Measurements from ENCODE around the gene SMARCD1. TPM values are rescaled to one million over a fixed set of nuclear protein-coding genes. Genes with fewer than 3 reads are reported as not detected.

Gene SMARCD1
- total and polyA plus RNA-seq, 9 of the 15 experiments (the other 6 are each of a cell fraction or from before 2014, with no cell fraction given): 0.86 to 91.7 (median 48.0) TPM

- Histone ChIP-seq H3K36me3 (ENCODE audit: control insufficient read depth, insufficient read depth, low read length) (no peaks in the 10 kb centered on the region), H3K79me2 (ENCODE audit: control insufficient read depth, insufficient read depth, low read length) (no peaks in the 10 kb centered on the region), H3K9me1 (ENCODE audit: control insufficient read depth, insufficient read depth, low read length) (no peaks in the 10 kb centered on the region), H3K27ac (ENCODE audit: extremely low read depth, low read depth, low read length) (no peak overlapping the region; the same call in 2 of the 3 replicates), H4K20me1 (replicated peaks; ENCODE audit: control insufficient read depth, insufficient read depth, low read length) (0 out of 2 replicates have a peak, but pooled peaks cover 7% of the 10 kb centered on the region), H2AFZ (ENCODE audit: low read depth, low read length) (peak overlapping the region; percentile 49; the same call in 1 of the 2 replicates), H3K4me2 (ENCODE audit: insufficient read depth, low read length) (peak overlapping the region; percentile 59), H3K27me3 (ENCODE audit: control insufficient read depth in 2 of 2, insufficient read depth in 2 of 2, low read length in 2 of 2) (no peaks in the 10 kb centered on the region), H3K4me1 (replicated peaks in 1 of 2; ENCODE audit: control insufficient read depth in 2 of 2, insufficient read depth in 2 of 2, low read length in 2 of 2) (peaks cover 26 to 27% of the 10 kb centered on the region in 2 experiments), H3K9me3 (replicated peaks; ENCODE audit: control insufficient read depth, insufficient read depth, low read depth, low read length) (no peaks in the 10 kb centered on the region), H3K9ac (ENCODE audit: insufficient read depth in 1 of 2, low read depth in 2 of 2, low read length in 2 of 2) (no peak overlapping the region), H3K4me3 (no peak overlapping the region)
- intact Hi-C loops (cut with micrococcal nuclease): no loop called here
- 12% methylated on average over 5 of the region's 5 CpGs for WGBS (ENCODE audit: insufficient coverage, low coverage, missing lambda C conversion rate)
- ChIA-PET POLR2A (interaction anchor here (0.6 to 3.1 kb wide), 4 partner anchors 8 to 59 kb away, joined by 3 to 14 read pairs (median 5); no protein-coding TSS in a partner anchor), CTCF (ENCODE audit: low intra/inter-chr PET ratio) (interaction anchor here (0.9 to 4.7 kb wide), 3 partner anchors 14 to 33 kb away, joined by 4 to 22 read pairs (median 4); no protein-coding TSS in a partner anchor)
- peak; percentile 76 to 82 (median 80) for DNase-seq (ENCODE audit: extremely low read depth in 1 of 4, low spot score in 3 of 4)
- in situ Hi-C loops (cut with MboI): no loop called here
- ATAC-seq: peak; percentile 87
- BruUV-seq (replicated peaks): no TSS peak
- FAIRE-seq: peak; percentile 87
- TF ChIP-seq ZBTB8A (IDR thresholded peaks at IDR 0.05; ENCODE audit: partially characterized antibody) (no peak), ILK (tag; IDR thresholded peaks at IDR 0.05; ENCODE audit: borderline replicate concordance, low read depth) (no peak), RNF2 (IDR thresholded peaks at IDR 0.05) (no peak), ZNF224 (CRISPR knock-in tag; IDR thresholded peaks at IDR 0.05) (no peak), TCFL5 (CRISPR knock-in tag; conservative IDR thresholded peaks at IDR 0.05) (no peak), MTF1 (CRISPR knock-in tag; IDR thresholded peaks at IDR 0.05; ENCODE audit: borderline replicate concordance) (no peak), MLX (CRISPR knock-in tag; conservative IDR thresholded peaks at IDR 0.05) (no peak), TCF3 (CRISPR knock-in tag; IDR thresholded peaks at IDR 0.05) (peak; percentile 91), XRCC3 (IDR thresholded peaks at IDR 0.05) (no peak), VEZF1 (CRISPR knock-in tag; IDR thresholded peaks at IDR 0.05) (0 out of 2 replicates have a peak, but pooled peaks have one; percentile 27), ZBTB5 (IDR thresholded peaks at IDR 0.05) (no peak), TAF1 (IDR thresholded peaks at IDR 0.05; ENCODE audit: control insufficient read depth, extremely low read depth, insufficient read depth, low read length, severe bottlenecking) (no peak), AFF4 (CRISPR knock-in tag; IDR thresholded peaks at IDR 0.05) (no peak)
Measured at GRCh38 chr12:50041962-50042361, 43.2 kb upstream of the SMARCD1 start.

All from K562 (cell line).